ENCODE measurements around the gene SH3TC1.

The SH3TC1 gene

DNA sequence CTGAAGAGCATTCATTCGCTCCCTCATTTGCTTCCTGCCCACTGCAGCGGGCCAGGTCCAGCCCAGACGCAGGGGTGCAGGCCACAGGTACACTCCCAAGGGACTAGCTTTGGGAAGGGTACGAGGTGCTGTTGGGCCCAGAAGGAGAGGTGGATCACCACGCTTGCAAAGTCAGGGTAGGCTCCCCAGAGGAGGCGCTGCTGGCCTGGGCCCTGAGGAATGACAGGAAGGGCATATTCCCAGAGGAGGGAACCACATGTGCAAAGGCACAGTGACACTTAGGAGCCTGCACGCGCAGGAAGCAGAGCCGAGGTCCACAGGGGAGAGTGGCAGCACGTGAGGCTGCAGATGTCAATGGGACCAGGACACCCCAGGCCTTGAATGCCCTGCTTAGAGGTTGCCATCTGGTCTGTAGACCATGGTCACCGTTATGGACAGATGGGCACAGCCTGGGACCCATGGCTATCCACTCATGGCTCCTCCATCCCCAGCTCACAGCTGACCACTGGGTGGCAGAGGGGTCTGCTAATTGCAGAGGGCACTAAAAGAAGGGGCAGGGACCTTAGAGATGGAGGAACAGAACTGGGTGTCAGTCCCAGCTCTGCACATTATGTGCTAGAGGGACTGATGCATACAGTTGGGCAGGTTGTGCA is 78.4 kb downstream of the SH3TC1 start:
- no peak for DNase-seq (ENCODE audit: low spot score)

DNA sequence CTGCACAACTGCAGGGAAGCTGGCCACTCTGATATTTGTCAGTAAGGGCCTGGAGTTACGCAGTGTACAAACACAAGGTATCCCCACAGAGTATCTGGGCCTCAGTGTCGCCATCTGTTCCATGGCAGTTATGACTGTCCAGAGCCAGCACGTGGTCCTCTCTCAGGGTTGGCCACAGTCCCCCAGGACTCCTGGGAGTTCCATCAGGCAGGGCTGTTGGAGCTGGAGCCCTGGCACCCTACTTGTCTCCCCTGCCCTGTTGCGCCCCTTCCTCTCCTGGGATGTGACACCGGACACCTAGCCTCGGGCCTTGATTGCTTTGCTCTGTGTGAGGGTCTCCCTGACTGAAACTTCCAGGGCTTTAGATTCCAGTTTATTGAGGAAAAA is 78.9 kb downstream of the SH3TC1 start:
- DNase-seq (ENCODE audit: low spot score) = no peak

DNA sequence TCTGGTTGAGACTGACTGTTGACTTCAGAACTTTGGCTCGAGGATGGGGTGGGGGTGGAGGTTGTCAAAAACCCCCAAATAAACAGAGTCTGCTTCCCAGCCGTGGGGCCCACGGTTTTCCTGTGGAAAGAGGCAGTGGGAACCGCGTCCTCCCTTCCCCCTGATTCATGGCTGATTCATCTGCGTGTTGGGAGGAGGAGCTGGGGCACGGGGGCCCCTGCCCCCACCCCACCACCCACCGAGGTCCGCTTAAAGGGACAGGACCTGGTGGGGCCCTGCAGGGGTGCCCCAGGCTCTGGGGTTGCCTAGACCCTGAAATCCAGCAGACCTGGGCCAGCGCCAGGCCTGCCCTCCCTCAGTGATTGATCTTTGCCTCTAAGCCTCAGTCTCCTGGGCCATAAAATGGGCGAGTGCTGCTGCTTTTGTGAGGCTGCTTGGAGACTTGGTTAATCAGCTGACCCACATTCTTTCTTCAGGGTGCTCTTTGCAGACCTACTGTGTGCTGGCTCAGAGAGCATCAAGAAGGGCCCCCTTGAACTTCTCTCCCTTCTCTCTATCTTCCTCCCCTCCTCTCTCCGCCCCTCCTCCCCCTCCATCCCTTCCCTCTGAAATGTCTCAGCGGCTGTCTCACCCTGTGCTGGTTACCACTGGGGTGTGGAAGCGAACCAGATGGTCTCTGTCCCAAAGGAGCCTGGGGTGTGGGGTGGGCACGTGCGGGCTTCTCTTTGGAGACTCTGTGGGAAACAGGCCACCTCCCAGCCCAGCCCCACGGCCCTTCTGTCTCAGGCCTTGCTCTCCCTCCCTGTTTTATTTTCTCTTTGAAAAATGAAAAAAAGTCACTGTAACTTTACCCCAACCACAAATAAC is 79.6 kb downstream of the SH3TC1 start:
- DNase-seq (ENCODE audit: low spot score) = no peak

DNA sequence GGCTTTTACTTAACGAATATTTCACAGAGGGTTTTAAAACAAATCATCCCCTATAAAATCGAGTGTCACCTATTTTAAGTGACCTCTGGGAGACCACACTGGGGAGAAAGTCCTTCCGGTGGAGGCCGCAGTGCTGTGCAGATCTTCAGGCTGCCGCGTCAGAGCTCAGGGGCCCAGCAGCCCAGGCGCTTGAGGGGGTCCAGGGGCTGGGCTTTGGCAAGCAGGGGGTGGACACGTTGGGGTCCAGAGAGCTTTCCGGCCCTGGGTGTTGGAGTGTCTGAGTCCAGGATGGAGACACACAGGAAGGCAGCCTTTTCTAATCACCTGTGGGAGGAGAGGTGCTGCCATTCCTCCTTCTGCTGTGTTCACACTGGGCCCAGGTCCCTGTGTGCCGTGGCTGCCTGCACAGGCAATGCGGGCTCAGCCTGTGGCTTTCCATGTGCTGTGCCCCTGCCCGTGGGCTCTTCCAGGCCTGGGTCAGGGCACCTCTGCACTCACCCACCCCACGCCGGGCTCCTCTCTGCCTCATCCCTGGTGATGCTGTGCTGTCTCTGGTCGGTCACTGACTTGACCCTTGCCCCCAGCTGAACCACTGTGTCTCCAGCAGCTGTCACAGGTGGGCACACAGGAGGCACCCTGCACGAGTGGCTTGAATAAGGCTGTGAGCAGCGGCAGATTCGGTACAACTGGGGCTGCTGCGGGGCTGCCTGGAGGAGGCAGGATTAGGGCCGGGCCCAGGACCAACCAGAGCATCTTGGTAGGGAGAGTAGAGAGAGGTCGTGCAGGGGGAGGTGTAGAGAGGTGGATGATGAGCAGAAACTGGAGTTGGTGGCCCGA is 80.4 kb downstream of the SH3TC1 start:
- no peak for DNase-seq (ENCODE audit: low spot score)

DNA sequence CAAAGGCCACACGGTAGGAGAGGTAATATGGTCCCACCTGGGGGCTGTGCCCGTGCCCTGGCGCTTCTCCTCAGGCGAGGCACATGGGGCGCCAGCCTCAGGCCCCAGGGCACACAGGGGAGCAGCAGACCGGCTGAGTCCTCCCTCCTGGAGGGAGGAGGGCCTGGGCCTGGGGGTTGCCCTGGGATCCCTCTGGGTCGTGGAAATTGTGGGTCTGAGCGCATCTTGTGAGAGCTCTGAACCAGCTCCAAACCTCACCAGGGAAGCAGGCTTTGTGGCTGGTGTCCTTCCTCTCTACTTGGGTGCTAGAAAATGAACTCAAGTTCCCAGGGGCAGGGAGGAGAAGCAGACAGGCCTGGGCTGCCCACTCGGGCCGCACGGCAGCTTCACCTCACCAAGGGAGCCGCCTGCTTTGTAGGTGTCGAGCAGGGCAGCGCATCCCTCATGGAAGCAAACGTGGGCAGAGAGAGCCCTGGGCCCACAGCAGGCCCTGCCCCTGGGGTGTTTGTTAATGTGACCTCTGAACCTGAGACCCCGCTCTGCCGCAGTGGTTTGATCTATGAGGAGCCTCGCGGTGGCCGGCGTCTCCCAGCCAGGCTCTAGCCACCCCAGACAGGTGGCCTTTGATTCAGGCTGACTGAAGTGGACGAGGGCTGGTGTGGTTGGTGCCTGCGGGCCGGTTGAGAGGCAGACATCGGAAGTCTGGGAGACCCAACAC is 81.2 kb downstream of the SH3TC1 start:
- DNase-seq (ENCODE audit: low spot score) = no peak

DNA sequence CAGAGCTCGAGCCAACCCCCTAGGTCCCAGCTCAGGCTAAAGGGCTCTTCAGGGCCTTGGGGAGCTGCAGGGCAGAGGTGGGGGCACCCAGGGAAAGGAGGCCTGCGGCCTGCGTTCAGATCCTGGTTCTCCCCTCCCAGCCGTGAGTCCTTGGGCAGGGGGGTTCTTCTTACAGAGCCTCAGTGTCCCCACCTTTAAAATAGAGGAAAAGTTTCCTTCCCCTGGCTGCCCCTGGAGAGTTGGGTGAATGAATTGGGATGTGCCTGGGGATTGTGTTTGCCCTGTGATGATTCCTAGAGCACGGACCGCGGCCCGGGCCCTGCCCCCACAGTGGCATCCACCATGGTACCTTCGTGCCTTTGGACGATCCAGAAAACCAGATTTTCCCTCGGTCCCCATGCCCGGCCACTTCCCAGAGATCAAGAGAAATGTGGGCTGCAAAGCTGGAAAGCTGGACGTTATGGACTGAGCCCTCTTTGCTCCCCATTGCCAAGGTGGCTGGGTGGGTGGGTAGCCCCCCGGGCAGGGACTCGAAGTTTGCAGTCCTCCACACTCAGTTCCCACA is 81.9 kb downstream of the SH3TC1 start:
- no peak for DNase-seq (ENCODE audit: low spot score)

DNA sequence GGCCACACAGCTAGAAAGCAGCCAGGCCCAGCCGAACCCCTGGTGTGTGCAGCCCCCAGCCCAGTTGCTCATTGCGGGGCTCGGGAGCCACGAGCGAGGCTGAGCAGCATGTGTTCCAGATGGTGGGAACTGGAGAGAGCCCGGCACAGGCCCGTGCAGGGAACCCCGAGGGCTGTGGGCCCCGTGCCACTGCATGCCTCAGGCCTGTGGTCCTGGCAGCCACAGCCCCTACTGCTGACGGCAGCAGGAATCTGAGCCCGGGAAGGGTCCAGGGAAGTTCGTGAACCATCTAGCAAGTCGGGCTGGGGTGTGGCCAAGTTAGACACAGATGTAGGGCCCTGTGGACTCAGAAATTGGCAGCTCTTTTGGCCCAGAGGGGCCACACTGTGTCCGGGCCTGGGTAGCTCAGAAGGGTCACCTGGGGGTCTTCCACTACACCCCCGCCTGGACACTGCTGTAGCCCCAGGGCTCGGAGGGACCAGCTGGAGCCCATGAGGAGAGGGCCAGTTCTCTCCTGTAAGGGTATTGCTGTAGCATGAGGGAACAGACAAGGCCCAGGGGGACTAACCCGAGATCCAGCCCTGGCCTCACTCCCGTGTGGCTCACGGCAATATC is 82.5 kb downstream of the SH3TC1 start:
- DNase-seq (ENCODE audit: low spot score) = no peak

DNA sequence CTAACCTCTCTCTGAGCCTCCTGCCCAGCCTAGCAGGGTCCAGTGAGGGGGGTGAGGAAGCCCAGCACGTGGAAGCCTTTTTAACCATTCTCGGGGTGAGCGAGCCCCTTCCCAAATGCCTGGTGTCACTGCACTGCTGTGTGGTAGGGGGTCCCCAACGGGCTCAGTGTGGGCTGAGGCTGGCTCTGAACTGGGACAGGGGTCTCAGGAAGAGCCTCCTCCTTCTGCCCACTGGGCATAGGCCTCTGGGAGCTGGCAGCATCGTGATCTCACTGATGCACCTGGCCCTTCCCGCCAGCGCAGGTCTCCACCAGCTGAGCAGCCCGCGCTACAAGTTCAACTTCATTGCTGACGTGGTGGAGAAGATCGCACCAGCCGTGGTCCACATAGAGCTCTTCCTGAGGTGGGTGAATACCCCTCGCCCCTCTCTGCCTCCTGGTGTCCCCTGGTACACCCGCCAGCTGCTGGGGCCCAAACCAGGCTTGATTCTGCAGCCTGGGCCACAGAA is 83.1 kb downstream of the SH3TC1 start:
- no peak for DNase-seq (ENCODE audit: low spot score)

DNA sequence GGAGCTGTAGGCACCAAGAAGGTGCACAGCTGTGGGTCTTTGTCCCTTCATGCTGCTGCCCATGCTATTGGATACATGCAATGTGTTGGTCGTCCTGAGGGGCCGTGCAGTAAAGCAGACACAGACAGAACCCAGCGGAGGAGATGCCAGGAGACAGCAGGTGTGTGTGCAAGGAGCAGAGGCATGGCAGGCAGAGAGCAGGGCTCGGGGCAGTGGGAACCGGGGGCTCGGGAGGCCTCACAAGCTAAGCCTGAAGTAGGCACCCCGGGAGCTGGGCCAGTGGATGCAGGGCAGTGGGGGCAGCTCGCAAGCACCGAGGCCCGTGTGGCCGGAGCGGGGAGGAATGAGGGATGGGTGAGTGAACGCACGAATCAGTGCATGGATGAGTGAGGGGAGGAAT is 83.7 kb downstream of the SH3TC1 start:
- no peak for DNase-seq (ENCODE audit: low spot score)

DNA sequence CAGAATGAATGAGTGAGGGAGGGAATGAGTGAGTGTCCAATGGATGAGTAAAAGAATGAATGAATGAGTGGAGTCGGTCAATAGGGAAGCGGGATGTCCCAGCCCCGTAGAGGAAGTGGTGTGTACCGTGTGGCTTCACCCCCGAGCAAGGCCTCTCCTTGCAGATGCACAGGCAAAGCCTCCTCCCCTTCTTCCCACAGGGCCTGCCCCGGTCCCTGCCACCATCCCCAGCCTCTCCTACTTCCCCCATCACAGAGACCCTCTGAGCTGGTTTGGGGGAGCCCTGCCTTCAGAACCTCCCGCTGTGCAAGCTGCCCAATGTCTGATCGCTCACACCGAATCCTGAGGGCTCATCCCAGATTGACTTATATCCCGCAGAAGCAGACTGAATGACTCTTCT is 84.1 kb downstream of the SH3TC1 start:
- DNase-seq (ENCODE audit: low spot score) = no peak

DNA sequence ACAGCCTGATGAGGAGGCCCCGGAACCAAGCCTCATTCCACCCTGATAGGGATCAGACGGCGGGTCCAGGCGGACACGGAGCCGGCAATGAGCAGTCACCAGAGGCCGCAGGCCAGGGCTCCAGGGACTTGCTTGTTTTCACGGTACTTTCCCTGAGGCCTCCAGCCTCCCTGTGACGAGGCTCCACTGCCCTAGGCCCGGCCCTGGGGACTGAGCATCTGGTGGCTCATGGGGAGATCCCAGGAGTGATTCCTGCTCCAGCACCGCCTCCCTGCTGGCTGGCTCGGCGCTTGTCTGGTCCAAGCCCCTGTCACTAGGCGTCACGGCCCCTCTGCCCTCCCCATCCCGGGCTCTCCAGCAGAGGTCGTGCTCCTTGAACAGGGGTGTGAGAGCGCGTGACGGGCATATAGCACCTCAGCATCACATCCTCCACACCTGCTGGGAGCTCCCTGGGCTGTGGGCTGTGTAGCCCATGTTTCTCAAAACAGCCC is 84.6 kb downstream of the SH3TC1 start:
- no peak for DNase-seq (ENCODE audit: low spot score)

DNA sequence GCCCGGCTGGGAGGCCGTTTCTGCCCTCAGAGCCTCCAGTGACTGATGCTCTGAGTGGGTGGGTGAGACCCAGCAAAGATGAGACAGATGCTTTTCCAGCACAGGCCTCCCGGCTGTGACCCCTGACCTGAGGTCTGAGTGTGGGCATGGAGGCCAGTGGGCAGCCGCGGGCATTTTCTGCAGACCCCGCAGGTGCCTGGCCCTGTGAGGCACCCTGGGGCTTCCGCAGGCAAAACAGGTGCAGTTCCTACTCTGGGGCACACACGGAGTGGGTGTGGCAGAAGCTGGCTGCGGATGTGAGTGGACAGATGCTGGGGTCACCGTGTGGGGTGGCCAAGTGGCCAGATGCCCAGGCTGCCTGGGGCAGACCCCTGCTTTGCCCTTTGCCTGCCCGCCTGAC is 85.3 kb downstream of the SH3TC1 start:
- no peak for DNase-seq (ENCODE audit: low spot score)

DNA sequence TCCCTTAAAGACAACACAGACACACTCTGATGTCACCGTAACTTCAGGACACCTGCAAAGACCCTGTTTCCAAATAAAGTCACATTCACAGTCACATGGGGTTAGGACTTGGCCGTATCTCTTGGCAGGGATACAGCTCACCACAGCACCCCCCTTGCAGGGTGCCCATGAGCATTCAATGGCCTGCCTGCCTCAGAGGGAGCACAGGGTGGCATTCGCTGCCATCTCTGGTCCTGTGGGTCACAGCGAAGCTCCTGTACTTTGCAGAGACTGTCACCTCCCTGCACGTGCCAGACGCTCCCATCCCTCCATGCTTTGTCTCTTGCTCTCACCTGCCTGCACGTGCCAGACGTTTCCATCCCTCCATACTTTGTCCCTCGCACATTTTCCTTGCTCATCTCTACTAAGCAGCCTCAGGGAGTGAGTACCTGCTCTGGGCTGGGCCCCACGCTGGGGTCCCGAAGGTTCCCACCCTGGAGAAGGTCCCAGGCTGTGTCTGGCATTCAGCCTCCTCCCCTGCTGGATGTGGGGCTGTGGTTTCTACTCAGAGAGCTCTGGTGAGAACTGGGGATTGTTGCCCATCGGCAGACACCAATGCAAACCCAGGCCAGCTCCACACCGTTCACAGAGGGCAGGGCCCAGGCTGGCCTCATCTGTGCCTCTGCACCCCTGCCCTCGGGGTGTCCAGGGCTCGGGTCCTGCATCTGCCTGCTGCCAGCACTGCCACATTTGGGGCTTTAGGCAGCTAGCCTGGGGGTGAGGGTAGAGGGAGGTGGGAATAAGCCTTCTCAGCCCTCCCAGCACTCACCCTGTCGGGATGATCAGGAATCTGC is 86.3 kb downstream of the SH3TC1 start:
- no peak for DNase-seq (ENCODE audit: low spot score)

DNA sequence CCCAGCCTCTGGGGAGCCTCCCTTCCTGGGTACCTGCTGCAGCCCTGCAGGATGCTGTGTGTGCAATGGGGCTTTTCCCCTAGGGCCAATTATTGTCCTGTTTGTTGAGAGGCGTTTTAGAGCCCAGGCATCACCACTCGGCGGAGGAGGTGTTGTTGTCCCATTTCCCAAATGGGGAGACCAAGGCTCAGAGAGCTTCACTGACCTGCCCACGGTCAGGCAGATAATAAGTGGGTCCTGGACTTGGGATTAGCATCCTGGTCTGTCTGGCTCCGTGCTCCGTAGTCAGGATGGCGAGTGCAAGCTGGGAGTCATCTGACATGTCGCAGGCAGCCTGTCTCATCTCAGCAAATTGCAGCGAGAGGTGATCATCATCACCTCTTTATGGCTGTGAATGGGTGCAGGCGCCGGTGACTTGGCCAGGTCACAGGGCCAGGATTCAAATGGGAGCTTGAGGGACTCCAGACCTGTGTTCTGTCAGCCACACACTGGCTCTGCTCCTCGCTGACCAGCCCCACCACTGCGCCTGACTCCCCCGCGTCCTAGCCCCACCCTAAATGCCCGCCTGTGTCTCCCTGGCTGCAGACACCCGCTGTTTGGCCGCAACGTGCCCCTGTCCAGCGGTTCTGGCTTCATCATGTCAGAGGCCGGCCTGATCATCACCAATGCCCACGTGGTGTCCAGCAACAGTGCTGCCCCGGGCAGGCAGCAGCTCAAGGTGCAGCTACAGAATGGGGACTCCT is 87.1 kb downstream of the SH3TC1 start:
- DNase-seq (ENCODE audit: low spot score) = no peak

DNA sequence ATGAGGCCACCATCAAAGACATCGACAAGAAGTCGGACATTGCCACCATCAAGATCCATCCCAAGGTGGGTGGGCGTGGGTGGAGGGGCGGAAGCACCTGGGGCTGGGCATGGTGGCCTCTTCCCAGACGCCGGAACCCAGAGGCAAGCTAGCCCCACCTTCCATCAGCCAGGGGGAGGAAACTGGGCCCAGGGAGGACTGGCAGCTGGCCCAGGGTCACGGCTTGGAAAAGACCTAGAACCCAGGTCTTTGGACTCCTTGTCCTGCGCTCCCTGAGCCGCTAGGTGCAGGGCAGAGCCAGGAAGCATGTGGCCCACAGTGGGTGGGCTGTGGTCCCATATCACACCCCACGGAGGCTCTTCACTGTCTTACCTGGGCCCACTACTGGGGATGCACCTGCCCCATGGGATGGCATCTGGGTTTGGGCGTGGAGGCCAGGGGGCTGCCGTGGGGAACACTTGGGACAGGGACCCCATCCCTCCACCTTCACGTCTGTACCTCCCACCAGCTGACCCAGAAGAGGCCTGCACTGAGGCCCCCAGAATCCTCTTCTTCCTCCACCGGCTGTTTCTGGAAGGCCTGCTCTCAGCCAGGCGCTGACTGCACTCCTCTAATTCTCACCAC is 87.7 kb downstream of the SH3TC1 start:
- no peak for DNase-seq (ENCODE audit: low spot score)

DNA sequence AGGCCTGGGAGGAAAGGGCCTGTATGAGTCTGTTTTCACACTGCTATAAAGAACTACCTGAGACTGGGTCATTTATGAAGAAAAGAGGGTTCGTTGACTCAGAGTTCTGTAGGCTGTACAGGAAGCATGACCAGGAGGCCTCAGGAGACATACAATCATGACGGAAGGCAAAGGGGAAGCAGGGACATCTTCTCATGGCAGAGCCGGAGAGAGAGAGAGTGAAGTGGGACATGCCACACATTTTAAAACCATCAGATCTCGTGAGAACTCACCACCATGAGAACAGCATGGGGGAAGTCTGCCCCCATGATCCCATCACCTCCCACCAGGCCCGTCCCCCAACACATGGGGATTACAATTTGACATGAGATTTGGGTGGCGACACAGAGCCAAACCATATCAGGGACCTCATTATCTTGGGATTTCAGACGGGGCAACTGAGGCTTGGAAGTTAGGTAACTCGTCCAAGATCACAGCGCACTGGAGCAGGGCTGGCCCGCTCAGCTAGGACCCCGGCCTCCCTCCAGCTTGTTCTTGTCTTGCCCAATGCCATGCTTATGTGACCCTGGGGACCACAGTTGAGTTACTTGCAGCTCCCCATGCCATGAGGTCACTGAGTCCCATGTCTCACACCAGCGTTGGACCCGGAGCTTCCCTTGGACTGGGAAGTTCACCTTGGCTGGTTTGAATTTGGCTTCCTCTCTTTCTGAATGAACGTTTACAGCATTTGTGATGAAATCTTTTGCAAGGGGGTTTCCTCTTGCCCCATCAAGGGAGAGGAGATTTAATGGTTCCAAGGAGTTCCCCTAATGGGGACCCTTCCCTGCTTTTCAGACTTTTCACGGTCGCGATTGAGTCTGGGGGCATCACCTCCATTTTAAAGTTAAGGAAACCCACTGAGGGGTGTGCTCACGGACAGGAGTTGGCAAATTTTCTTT is 88.5 kb downstream of the SH3TC1 start:
- DNase-seq (ENCODE audit: low spot score) = no peak

DNA sequence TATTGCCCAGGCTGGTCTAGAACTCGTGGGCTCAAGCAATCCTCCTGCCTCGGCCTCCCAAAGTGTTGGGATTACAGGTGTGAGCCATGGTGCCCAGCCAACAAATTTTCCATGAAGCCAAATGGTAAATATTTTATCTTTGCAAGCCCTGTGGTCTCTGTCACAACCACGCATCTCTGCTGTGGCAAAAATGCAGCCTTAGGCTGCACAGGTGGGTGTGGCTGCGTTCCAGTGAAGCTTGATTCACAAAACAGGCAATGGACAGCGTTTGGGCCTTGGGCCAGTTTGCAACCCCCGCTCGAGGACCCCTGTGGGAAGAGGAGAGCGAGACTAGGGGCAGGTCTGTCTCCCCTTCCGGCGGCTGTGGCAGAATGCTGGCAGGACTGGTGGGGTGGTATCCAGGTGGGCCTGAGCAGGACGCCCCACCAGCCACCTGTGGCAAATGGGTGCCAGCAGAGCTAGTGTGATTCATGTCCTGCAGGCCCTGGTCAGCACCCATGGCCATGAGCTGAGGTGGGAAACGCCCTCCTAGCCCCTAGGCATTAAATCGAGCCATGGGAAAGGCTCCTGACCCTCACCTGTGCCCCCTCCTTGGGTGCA is 90.2 kb downstream of the SH3TC1 start:
- no peak for DNase-seq (ENCODE audit: low spot score)
